SIG-M5 treated with dmso at 0.1 percent for 504 hours (cell line): Measurements from ENCODE around the gene ULK4.

Experiments
- DNase-seq: peaks from one replicate; lab custom pipeline; 2025; ENCODE audit not compliant: unreplicated experiment; lab: John Stamatoyannopoulos, UW

The ULK4 gene

DNA sequence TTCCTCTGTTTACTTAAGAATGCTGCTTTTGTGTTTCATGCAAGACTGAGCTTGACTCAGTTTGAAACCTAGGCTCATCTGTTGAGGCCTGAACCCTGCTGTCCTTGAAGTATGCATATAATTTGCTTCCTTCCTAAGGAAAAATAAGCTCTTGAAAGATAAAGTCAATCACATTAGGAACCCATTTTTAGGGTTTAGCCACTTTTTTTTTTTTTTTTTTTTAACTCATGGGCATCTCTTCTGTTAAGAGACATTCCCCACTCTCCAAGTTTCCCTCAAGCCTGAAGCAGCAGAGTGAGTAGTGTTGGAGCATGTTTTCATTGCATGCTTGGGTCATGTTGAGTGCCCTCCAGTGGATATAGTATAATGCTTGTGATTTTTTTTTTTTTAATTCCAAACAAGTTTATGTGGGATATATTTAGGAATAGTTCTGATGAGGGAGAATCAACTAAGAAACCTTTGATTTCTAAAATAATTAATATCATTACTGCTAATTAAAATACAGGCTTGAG, 759.0 kb downstream of the ULK4 start:
- DNase-seq: peak; percentile 13

GRCh38 chr3:41202075-41202833, 759.6 kb downstream of the ULK4 start:
- DNase-seq: no peak

DNA sequence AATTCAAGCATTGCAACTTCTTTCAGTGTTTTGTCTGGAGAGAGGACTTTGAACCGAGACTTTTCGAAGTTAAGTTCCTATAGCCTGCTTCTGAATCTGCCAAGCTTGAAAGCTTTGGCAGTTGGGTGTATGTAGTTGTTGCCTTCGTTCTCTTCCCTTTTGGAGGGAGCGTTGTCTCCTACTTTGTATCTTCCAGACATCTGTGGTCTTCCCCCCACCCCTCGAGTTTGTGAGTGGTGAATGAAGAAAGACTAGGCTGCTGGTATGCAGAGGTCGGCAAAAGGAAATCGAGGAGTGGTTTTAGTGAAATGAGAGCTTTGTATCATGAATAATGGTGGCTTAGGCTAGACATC, 761.3 kb downstream of the ULK4 start:
- peak; percentile 85 for DNase-seq

DNA sequence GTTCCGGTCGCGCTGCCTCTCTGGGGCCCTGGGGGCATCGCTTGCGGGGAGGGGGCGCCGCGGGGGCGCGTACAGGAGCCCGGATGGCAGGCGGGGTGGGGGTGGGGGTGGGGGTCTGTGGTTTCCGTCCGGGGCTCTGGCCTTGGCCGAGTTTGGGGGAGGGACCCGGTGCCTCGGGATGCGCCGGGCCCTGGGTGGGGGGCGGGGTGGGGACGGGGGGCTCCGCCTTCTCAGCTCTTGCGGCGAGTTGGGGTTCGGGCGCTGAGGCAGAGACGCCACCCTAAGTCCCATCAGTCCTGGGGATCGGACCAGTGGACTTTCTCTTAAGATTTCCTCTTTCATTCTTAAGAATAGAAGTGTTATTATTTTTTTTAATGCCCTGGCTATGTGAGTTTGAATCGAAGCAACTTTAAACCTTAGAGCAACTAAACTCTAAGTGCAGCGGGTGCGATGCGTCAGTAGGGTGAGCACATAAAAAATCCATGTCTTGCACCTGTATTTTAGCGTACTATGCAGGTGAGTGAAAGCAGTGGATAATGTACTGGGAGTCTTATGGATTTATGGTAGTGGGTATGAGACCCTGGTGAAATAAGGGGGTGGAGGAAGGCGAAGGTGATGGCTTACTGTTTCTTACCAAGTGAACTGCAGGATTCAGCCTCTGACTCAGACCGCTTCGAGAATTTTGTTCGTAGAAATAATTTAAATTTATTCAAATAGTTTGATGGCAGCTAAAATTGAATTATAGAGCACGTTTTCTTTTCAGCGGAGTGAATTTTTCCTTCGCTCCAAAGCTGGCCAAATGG, 761.8 kb downstream of the ULK4 start:
- peak; percentile 29 for DNase-seq

DNA sequence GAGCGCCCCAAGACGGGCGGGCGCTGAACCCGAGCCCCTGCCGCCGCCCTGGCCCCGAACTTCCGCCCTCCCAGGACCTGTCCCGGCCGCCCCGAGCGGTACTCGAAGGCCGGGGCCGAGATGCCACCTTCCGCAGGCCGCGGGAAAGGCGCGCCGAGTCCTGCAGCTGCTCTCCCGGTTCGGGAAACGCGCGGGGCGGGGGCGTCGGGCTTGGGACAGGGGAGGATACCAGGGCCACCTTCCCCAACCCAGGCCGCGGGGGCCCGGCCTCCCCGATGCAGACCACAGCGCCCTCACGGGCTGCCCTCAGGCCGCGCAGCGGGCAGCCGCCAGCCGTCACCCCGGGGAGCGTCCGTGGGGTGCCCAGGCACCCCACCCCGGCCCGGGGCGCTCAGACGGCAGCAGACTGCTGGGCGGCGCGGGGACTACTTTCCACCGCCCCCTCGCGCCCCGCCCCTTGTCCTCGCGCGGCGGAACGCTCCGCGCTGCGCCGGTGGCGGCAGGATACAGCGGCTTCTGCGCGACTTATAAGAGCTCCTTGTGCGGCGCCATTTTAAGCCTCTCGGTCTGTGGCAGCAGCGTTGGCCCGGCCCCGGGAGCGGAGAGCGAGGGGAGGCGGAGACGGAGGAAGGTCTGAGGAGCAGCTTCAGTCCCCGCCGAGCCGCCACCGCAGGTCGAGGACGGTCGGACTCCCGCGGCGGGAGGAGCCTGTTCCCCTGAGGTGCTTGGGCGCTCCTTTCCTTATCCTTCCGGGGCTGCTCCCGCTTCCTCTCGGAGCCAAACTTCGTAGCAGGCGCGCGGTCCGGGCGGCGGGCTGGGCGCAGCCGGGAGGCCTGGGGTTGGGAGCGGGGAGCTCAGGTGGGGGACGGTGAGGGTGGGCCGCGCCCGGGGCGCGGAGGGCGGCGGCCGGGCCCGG, 762.7 kb downstream of the ULK4 start, which contains the start of gene CTNNB1:
TSS of gene CTNNB1 (plus strand) at position 556 of the 916 bp plus-strand sequence. CDS start 24,564 bp downstream, outside the sequence.
- DNase-seq: peak; percentile 81

DNA sequence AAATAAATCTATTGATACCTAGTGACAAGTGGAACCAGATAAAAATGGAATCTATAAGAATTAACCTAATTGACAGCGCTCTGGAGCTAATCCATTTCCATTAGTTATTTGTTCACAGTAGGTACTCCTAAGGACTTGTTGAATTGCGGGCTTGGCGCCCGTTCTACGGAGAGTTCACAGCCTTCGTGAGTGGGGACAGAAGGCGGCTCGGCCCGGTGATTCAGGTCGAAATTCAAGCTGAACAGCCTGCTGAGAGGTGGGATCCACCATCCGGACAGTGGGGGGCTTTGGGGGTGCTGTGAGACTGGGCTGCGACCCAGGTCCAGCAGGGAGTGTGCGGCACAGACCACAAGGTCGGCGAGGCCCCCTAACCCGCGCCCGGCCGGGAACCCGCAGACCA, 763.4 kb downstream of the ULK4 start:
- no peak for DNase-seq

DNA sequence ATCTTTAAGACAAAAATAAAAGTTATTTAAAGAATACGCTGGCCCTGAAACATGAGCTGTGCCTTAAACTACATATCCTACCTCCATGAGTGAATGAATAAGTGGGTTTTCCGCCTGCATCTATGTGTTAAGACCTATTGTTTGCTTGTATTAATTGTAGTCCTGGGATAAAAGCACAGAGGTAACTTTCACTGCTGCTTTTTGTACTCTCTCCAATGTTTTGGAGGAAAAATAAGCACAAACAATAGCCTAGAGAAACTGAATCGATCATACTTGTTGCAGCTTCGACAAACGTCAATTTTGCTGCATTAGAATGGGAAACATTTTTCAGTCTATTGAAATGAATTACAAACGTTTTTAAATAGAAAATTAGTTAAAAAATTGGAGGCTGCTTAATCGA, 763.9 kb downstream of the ULK4 start:
- no peak for DNase-seq
